ENCODE results near the gene FAS.
"Not testable (repeated sequence)": the region's sequence is repeated elsewhere in the genome, so short reads cannot be mapped to it uniquely, and the experiment has no call there.

The FAS gene

DNA sequence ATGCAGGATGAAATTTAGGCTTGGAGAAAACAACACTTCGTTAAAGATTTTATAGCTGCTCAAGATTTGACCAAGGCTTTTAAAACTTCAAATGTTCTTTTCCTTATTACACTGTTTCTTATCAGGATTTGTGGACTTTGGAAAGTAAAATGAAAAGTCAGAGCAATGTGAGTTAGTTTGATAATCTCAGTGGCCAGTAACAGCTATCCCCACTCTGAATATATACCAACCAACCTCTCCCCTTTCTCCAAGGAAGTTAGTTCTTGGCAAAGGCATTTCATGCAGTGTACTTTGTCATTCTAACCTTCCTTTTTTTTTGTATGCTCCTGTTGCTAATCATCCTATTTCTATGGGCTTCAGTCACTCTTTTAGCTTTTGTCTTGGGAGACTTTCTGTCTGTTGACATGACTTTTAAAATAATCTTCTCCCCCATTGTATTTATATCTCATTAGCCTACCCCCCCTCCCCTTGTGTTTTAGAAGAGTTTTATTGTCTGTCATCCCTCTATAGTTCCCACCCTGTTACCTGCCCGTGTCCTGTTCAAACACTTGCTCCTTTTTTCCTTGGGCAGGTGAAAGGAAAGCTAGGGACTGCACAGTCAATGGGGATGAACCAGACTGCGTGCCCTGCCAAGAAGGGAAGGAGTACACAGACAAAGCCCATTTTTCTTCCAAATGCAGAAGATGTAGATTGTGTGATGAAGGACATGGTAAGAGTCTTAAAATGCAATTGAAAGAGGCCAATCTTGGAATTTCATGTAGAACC is 16.7 kb downstream of the FAS start:
- DNase-seq (ENCODE audit: low read depth), result no peak
- TF ChIP-seq, protein P1, sequence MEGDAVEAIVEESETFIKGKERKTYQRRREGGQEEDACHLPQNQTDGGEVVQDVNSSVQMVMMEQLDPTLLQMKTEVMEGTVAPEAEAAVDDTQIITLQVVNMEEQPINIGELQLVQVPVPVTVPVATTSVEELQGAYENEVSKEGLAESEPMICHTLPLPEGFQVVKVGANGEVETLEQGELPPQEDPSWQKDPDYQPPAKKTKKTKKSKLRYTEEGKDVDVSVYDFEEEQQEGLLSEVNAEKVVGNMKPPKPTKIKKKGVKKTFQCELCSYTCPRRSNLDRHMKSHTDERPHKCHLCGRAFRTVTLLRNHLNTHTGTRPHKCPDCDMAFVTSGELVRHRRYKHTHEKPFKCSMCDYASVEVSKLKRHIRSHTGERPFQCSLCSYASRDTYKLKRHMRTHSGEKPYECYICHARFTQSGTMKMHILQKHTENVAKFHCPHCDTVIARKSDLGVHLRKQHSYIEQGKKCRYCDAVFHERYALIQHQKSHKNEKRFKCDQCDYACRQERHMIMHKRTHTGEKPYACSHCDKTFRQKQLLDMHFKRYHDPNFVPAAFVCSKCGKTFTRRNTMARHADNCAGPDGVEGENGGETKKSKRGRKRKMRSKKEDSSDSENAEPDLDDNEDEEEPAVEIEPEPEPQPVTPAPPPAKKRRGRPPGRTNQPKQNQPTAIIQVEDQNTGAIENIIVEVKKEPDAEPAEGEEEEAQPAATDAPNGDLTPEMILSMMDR (conservative IDR thresholded peaks at IDR 0.05; ENCODE audit: low read length), result no peak
- H3K4me3 ChIP-seq (ENCODE audit: low read length), result no peak overlapping the region

DNA sequence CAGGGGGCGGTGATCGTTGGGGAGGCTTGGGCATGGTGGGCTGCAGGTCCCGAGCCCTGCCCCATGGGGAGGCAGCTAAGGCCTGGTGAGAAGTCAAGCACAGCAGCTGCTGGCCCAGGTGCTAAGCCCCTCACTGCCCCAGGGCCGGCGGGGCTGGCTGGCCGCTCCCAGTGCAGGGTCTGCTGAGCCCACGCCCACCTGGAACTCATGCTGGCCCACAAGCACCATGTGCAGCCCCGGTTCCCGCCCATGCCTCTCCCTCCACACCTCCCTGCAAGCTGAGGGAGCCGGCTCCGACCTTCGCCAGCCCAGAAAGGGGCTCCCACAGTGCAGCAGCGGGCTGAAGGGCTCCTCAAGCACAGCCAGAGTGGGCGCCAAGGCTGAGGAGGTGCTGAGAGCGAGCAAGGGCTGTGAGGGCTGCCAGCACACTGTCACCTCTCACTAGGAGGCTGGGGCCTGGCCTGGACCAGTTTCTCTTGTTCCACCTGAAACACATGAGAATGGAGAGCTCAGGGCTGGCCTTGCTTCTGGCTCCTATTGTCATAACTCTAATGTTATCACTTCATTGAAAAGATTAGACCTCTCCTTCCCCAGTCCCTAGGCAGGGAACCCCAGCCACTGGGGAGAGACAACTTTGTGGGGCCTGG is 28.2 kb downstream of the FAS start:
- H3K4me3 ChIP-seq (ENCODE audit: low read length); DNase-seq (ENCODE audit: low read depth): not testable (repeated sequence)

DNA sequence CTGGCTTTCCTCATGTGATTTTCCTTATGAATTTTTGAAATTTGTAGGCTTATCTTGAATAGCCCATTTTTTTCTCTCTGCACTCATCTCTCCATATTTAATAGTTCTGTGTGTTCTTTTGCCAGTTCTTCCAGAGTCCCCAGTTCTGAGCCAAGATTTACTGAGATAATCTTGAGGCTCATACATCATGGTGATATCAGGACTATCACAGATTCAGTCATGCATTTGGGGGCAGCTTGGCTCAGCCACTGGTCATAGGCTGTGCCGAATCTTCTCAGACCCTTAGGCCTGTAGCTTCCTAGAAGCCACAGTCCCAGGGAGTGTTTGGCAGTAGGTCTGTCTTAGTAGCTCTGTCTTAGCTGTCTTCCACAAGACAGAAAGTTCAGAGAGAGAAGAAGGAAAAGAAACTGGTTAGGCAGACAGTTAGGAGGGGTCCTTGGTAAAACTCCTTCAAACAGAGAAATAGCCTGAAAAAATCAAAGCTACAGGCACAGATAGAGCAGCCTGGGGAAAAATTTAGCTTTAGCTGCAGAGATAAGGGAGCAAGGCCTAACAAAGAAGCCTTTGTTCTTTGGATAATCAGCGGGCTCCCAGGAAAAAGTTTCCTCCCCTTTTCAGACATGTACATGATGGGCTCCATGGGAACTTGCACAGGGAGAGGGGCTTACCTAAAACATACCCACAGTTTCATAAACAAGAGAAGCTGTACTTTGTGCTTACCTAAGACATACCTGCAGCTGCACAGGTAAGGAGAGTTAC is 29.1 kb downstream of the FAS start:
- no peak overlapping the region for H3K4me3 ChIP-seq (ENCODE audit: low read length)
- no peak for DNase-seq (ENCODE audit: low read depth)
- TF ChIP-seq, protein P1 (conservative IDR thresholded peaks at IDR 0.05; ENCODE audit: low read length), result no peak

DNA sequence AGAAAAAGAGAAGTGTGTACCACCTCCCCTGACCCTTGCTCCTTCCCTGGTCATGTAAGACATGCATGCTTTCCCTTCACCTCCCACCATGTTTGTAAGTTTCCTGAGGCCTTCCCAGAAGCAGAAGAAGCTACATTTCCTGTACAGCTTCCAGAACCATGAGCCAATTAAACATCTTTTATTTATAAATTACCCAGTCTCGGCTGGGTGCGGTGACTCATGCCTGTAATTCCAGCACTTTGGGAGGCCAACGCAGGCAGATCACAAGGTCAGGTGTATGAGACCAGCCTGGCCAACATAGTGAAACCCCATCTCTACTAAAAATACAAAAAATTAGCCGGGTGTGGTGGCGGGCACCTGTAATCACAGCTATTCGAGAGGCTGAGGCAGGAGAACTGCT is 30.9 kb downstream of the FAS start:
- peak; percentile 42 for DNase-seq (ENCODE audit: low read depth)

DNA sequence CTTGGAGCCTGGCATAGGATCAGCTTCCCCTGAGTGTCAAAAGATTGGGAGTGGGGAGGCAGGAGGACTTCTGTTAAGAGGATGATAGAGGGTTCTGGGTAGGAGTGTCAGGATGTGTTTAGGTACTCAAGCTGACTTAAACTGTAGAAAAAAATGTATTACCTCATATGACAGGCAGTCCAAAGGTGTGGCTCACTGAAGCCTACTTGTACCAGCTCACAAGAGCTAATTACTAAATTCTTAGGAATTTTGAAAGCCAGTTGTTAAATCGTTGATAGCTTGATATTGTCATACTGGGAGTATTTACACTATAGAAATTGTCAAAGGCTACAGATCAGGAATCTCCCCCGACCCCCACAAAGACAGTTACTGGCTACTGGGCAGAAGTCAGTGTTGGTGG is 32.1 kb downstream of the FAS start:
- TF ChIP-seq, protein P1 (conservative IDR thresholded peaks at IDR 0.05; ENCODE audit: low read length), result no peak
- no peak for DNase-seq (ENCODE audit: low read depth)
- no peak overlapping the region for H3K4me3 ChIP-seq (ENCODE audit: low read length)

More for the DNA sequence above, 30.9 kb downstream of the FAS start:
- not testable (repeated sequence) for H3K4me3 ChIP-seq (ENCODE audit: low read length)

DNA sequence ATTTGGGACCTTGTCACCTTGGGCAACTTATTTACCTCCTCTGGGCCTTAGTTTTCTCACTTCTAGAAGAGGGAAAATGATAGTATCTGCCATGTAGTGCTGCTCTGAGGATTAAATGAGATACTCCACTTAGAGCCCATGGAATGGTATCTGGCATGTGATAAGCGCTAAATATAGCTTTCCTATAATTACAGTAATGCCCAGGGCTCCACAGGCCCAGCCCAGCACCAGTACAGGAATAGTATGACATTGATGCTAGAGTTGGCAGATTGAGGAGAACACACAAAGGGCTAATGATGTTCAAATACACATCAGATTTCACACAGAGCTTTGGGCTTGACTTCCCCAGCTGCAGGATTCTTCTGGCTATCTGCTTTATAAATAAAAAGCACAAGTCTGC is 34.9 kb downstream of the FAS start:
- TF ChIP-seq, protein P1 (conservative IDR thresholded peaks at IDR 0.05; ENCODE audit: low read length), result no peak
- DNase-seq (ENCODE audit: low read depth), result no peak
- no peak overlapping the region for H3K4me3 ChIP-seq (ENCODE audit: low read length)

DNA sequence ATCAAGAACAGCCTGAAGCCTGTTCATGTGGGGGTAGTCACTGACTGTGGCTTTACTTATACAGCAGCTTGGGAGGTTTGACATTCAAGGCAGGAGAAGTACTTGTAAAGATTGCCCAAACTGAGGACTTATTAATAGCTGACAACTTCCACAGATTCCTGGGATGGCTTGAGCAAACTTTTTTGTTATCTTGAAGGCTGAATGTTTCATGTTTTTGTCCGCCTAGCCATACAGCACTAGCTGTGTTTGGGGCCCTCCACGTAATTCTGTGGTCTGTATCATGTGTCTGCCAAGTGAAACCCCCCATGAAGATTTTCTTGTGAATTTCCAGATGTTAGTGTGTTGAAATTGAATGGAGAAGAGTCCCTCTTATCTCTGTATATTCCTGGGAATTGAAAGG is 38.6 kb downstream of the FAS start:
- peak; percentile 49 for DNase-seq (ENCODE audit: low read depth)
- no peak overlapping the region for H3K4me3 ChIP-seq (ENCODE audit: low read length)
- TF ChIP-seq, protein P1 (conservative IDR thresholded peaks at IDR 0.05; ENCODE audit: low read length), result no peak
